Midbrain (tissue), 1 donor: ENCODE data around the gene TBC1D30.

ENCODE experiments used
- DNase-seq: peaks from one replicate; lab custom pipeline; 2025; lab: John Stamatoyannopoulos, UW

Gene TBC1D30

GRCh38 chr12:64860446-64860998 lies 36.1 kb downstream of the TBC1D30 start:
- no peak for DNase-seq

GRCh38 chr12:64864319-64864718 lies 39.9 kb downstream of the TBC1D30 start:
- no peak for DNase-seq

GRCh38 chr12:64875186-64875585 lies 50.7 kb downstream of the TBC1D30 start:
- DNase-seq, result no peak

- DNase-seq, result no peak
Measured at GRCh38 chr12:64876388-64877071, 52.1 kb downstream of the TBC1D30 start.

- DNase-seq, result no peak
Measured at GRCh38 chr12:64877363-64878004, 53.0 kb downstream of the TBC1D30 start.

- no peak for DNase-seq
Measured at GRCh38 chr12:64882687-64883086, 58.2 kb downstream of the TBC1D30 start.

- no peak for DNase-seq
Measured at GRCh38 chr12:64883264-64884163, 59.1 kb downstream of the TBC1D30 start.

GRCh38 chr12:64884164-64884542 lies 59.7 kb downstream of the TBC1D30 start:
- DNase-seq, result no peak

- no peak for DNase-seq
Measured at GRCh38 chr12:64884728-64885127, 60.3 kb downstream of the TBC1D30 start.

GRCh38 chr12:64889434-64890216 lies 65.2 kb downstream of the TBC1D30 start:
- DNase-seq, result no peak

- DNase-seq, result peak; percentile 78
Measured at GRCh38 chr12:64890873-64891468, 66.5 kb downstream of the TBC1D30 start.

GRCh38 chr12:64891629-64892028 lies 67.2 kb downstream of the TBC1D30 start:
- DNase-seq, result no peak

- no peak for DNase-seq
Measured at GRCh38 chr12:64892561-64892960, 68.1 kb downstream of the TBC1D30 start.

GRCh38 chr12:64893961-64894360 lies 69.5 kb downstream of the TBC1D30 start:
- DNase-seq, result no peak

GRCh38 chr12:64894827-64895475 lies 70.5 kb downstream of the TBC1D30 start:
- DNase-seq, result no peak

- DNase-seq, result no peak
Measured at GRCh38 chr12:64895526-64895925, 71.1 kb downstream of the TBC1D30 start.

GRCh38 chr12:64900540-64900939 lies 76.1 kb downstream of the TBC1D30 start:
- DNase-seq, result no peak

- no peak for DNase-seq
Measured at GRCh38 chr12:64903479-64904152, 79.2 kb downstream of the TBC1D30 start.

- no peak for DNase-seq
Measured at GRCh38 chr12:64907097-64907496, 82.7 kb downstream of the TBC1D30 start.

GRCh38 chr12:64909124-64909523 lies 84.7 kb downstream of the TBC1D30 start:
- no peak for DNase-seq
